Suprapubic skin (tissue), 4 donors: ENCODE results near the gene RAB18.

Source experiments
- EP300 ChIP-seq: sonication (generic); formaldehyde crosslinking; IDR thresholded peaks from one replicate; pipeline ENCODE4 v1.6.1; 2017; ENCODE audit warnings: antibody characterized with exemption
- POLR2A ChIP-seq, 2 donors: fragments of 450-650 bp; IDR thresholded peaks; one replicate each; pipeline ENCODE4 v1.6.1; 2017; ENCODE audit warnings: antibody characterized with exemption in 2 of 2, mild to moderate bottlenecking in 2 of 2, moderate library complexity in 2 of 2
- POLR2AphosphoS5 ChIP-seq, 3 donors: sonication (generic); formaldehyde crosslinking; IDR thresholded peaks; one replicate each; pipeline ENCODE4 v1.6.1; 2017; ENCODE audit warnings: antibody characterized with exemption in 3 of 3
- TF ChIP-seq, protein P1 (sequence below), 2 donors: fragments of 200-600 bp in 1 of 2; fragments of 450-650 bp in 1 of 2; sonication (generic) in 1 of 2; IDR thresholded peaks; one replicate each; pipeline ENCODE4 v1.5.1; 2016 to 2019; ENCODE audit warnings: antibody characterized with exemption in 2 of 2, mild to moderate bottlenecking in 1 of 2, moderate library complexity in 1 of 2

GRCh38 chr10:27536437-27536836 is 32.3 kb downstream of the RAB18 start:
- TF ChIP-seq, protein P1, sequence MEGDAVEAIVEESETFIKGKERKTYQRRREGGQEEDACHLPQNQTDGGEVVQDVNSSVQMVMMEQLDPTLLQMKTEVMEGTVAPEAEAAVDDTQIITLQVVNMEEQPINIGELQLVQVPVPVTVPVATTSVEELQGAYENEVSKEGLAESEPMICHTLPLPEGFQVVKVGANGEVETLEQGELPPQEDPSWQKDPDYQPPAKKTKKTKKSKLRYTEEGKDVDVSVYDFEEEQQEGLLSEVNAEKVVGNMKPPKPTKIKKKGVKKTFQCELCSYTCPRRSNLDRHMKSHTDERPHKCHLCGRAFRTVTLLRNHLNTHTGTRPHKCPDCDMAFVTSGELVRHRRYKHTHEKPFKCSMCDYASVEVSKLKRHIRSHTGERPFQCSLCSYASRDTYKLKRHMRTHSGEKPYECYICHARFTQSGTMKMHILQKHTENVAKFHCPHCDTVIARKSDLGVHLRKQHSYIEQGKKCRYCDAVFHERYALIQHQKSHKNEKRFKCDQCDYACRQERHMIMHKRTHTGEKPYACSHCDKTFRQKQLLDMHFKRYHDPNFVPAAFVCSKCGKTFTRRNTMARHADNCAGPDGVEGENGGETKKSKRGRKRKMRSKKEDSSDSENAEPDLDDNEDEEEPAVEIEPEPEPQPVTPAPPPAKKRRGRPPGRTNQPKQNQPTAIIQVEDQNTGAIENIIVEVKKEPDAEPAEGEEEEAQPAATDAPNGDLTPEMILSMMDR (IDR thresholded peaks at IDR 0.05), result no peak
- TF ChIP-seq EP300, result no peak
- no peak for TF ChIP-seq POLR2A (IDR thresholded peaks at IDR 0.05)
- TF ChIP-seq POLR2AphosphoS5 (IDR thresholded peaks at IDR 0.05), result no peak
